ENCODE results near the gene DOCK2.

Gene DOCK2

DNA sequence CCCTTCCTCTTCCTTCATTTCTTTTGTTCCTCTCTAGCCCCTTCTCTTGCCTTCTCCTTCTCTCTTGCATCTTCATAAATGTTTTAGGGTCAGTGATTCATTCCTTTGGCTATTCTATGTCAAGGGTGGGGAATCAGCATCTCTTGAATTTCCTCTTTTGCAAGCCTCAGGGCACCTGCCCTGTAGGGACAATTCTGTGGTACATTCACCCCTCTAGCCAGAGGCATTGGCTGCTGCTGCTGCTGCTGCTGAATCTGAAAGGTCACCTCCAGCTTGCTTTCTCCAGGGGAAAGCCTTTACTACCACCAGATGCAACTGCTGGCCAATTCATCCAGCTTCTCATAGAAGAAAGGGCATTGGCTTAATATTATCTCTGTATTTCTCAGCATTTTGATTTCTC is 255.9 kb downstream of the DOCK2 start:
- peak; percentile 13 for DNase-seq (ENCODE audit: low read depth)
- TF ChIP-seq, protein P1, sequence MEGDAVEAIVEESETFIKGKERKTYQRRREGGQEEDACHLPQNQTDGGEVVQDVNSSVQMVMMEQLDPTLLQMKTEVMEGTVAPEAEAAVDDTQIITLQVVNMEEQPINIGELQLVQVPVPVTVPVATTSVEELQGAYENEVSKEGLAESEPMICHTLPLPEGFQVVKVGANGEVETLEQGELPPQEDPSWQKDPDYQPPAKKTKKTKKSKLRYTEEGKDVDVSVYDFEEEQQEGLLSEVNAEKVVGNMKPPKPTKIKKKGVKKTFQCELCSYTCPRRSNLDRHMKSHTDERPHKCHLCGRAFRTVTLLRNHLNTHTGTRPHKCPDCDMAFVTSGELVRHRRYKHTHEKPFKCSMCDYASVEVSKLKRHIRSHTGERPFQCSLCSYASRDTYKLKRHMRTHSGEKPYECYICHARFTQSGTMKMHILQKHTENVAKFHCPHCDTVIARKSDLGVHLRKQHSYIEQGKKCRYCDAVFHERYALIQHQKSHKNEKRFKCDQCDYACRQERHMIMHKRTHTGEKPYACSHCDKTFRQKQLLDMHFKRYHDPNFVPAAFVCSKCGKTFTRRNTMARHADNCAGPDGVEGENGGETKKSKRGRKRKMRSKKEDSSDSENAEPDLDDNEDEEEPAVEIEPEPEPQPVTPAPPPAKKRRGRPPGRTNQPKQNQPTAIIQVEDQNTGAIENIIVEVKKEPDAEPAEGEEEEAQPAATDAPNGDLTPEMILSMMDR (conservative IDR thresholded peaks at IDR 0.05; ENCODE audit: low read length): no peak

DNA sequence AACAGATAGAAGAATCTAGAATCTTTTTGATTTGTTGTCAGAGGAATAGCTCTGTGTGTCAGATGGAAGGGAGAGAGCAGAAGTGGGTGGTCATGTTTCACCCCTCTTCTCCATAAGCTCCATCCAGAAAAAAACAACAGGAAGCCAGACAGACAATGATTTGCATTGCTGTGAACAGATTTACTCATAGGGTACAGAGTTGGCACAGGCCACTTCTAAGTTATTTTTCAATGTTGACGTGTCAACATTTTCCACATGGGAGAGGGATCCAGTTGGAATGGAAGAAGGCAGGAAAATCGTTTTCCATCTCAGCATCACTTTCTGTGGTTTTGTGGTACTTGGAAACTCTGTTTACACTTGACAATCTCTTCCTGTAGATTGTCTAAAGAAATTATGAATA is 256.5 kb downstream of the DOCK2 start:
- peak; percentile 73 for DNase-seq (ENCODE audit: low read depth)
- H3K4me3 ChIP-seq (ENCODE audit: low read length): no peak overlapping the region
- TF ChIP-seq, protein P1 (conservative IDR thresholded peaks at IDR 0.05; ENCODE audit: low read length): no peak

More for the DNA sequence above, 255.9 kb downstream of the DOCK2 start:
- no peak overlapping the region for H3K4me3 ChIP-seq (ENCODE audit: low read length)

- DNase-seq (ENCODE audit: low read depth): peak; percentile 65
- H3K4me3 ChIP-seq (ENCODE audit: low read length): no peak overlapping the region
- TF ChIP-seq, protein P1 (conservative IDR thresholded peaks at IDR 0.05; ENCODE audit: low read length): no peak
Measured at GRCh38 chr5:169895926-169896325, 258.9 kb downstream of the DOCK2 start.

- no peak overlapping the region for H3K4me3 ChIP-seq (ENCODE audit: low read length)
- no peak for DNase-seq (ENCODE audit: low read depth)
- TF ChIP-seq, protein P1 (conservative IDR thresholded peaks at IDR 0.05; ENCODE audit: low read length): no peak
Measured at GRCh38 chr5:169897481-169897880, 260.4 kb downstream of the DOCK2 start.

- DNase-seq (ENCODE audit: low read depth): no peak
- H3K4me3 ChIP-seq (ENCODE audit: low read length): no peak overlapping the region
- TF ChIP-seq, protein P1 (conservative IDR thresholded peaks at IDR 0.05; ENCODE audit: low read length): no peak
Measured at GRCh38 chr5:169901896-169902295, 264.8 kb downstream of the DOCK2 start.

- TF ChIP-seq, protein P1 (conservative IDR thresholded peaks at IDR 0.05; ENCODE audit: low read length): no peak
- no peak overlapping the region for H3K4me3 ChIP-seq (ENCODE audit: low read length)
- DNase-seq (ENCODE audit: low read depth): peak; percentile 72
Measured at GRCh38 chr5:169904059-169904458, 267.0 kb downstream of the DOCK2 start.

DNA sequence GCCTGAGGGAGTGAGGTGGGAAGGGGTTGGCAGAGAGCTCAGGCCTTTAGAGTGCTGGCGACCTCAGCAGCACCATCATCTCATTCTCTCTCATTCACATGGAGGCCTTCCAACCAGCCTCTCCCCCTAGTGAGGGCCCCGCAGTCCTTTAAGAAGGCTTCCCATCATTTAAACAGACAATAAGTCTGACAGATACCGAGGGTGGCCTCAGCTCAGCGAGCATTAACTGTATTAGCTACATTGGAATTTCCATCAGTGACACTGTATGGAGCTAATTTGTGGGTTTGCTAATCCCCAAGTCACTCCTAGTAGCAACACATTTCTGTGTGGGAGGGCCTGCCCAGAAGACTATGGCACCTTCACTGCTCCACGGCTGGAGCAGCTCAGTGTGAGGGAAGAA is 267.4 kb downstream of the DOCK2 start:
- no peak for DNase-seq (ENCODE audit: low read depth)
- TF ChIP-seq, protein P1 (conservative IDR thresholded peaks at IDR 0.05; ENCODE audit: low read length): no peak
- no peak overlapping the region for H3K4me3 ChIP-seq (ENCODE audit: low read length)

Measured in AG10803 (cell line).